ENCODE data around the gene TCF21. TPM values are rescaled to one million over a fixed set of nuclear protein-coding genes. Genes with fewer than 3 reads are reported as not detected.

TCF21 gene
- total and polyA plus RNA-seq, 10 of the 15 experiments (the other 5 are each of a cell fraction or from before 2014, with no cell fraction given) = 0.08 TPM; not detected in 9

DNA sequence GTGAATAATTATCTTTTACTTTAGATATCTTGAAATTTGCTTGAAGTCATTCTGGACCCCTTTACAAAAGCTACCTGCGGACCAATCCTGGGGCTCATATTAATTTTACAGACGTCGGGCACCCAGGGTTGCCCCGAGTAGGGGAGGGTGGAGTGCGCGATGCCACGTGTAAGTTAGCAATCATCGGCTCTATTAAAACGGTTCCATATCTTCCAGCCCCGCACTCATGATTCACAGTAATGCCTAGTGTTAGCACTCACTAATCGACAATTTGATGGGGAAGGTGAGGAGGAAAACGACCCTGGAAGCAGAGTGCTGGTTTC is 34.9 kb upstream of the TCF21 start:
- ATAC-seq (no peak), DNase-seq (ENCODE audit: low read depth, low spot score) (no peak), FAIRE-seq (no peak)
- Histone ChIP-seq H3K27me3 (replicated peaks in 1 of 2; ENCODE audit: control insufficient read depth in 2 of 2, insufficient read depth in 2 of 2, low read length in 1 of 2) (peaks cover 6 to 11% of the 10 kb centered on the region in 2 experiments), H3K79me2 (ENCODE audit: control insufficient read depth, insufficient read depth, low read length) (no peaks in the 10 kb centered on the region), H3K9me3 (replicated peaks; ENCODE audit: control insufficient read depth, insufficient read depth, low read length) (no peaks in the 10 kb centered on the region), H3K27ac (ENCODE audit: control insufficient read depth, insufficient read depth) (no peak overlapping the region), H3K9ac (ENCODE audit: control insufficient read depth, insufficient read depth, low read length) (no peak overlapping the region), H3K36me3 (ENCODE audit: control insufficient read depth in 2 of 2, insufficient read depth in 2 of 2, low read length in 1 of 2) (no peaks in the 10 kb centered on the region), H3K4me1 (ENCODE audit: control insufficient read depth, insufficient read depth, low read length) (no peaks in the 10 kb centered on the region), H3K4me3 (no peak overlapping the region), H4K20me1 (ENCODE audit: control insufficient read depth, insufficient read depth) (no peaks in the 10 kb centered on the region), H3K4me2 (ENCODE audit: control insufficient read depth, insufficient read depth) (no peak overlapping the region), H2AFZ (ENCODE audit: control insufficient read depth, low read depth, low read length) (no peak overlapping the region)
- no TSS peak for BruUV-seq (replicated peaks)
- ChIA-PET POLR2A (no interaction called here), RAD21 (ENCODE audit: unreplicated experiment) (no interaction called here), CTCF (no interaction called here), SMC1A (ENCODE audit: uncharacterized antibody, unreplicated experiment) (no interaction called here)
- in situ Hi-C loops (cut with MboI) = no loop called here
- whole genome bisulfite sequencing (ENCODE audit: insufficient coverage, insufficient replicate concordance, low lambda C conversion rate, missing lambda C conversion rate) = 35% methylated on average over 12 of the region's 12 CpGs
- TF ChIP-seq TCF12 (IDR thresholded peaks at IDR 0.05; ENCODE audit: low read depth, low read length) = no peak
- TF ChIP-seq EGR1 (IDR thresholded peaks at IDR 0.05; ENCODE audit: borderline replicate concordance in 1 of 2, low read depth in 2 of 2, low read length in 2 of 2) = no peak
- no peak for TF ChIP-seq RFX5 (IDR thresholded peaks at IDR 0.05; ENCODE audit: low read depth, low read length)
- TF ChIP-seq SIX5 (IDR thresholded peaks at IDR 0.05; ENCODE audit: low read depth, low read length, severe bottlenecking) = no peak
- TF ChIP-seq, protein P1, sequence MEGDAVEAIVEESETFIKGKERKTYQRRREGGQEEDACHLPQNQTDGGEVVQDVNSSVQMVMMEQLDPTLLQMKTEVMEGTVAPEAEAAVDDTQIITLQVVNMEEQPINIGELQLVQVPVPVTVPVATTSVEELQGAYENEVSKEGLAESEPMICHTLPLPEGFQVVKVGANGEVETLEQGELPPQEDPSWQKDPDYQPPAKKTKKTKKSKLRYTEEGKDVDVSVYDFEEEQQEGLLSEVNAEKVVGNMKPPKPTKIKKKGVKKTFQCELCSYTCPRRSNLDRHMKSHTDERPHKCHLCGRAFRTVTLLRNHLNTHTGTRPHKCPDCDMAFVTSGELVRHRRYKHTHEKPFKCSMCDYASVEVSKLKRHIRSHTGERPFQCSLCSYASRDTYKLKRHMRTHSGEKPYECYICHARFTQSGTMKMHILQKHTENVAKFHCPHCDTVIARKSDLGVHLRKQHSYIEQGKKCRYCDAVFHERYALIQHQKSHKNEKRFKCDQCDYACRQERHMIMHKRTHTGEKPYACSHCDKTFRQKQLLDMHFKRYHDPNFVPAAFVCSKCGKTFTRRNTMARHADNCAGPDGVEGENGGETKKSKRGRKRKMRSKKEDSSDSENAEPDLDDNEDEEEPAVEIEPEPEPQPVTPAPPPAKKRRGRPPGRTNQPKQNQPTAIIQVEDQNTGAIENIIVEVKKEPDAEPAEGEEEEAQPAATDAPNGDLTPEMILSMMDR (IDR thresholded peaks at IDR 0.05 in 2 of 3, conservative IDR thresholded peaks at IDR 0.05 in 1 of 3; ENCODE audit: control insufficient read depth in 2 of 3, extremely low read depth in 1 of 3, insufficient read depth in 1 of 3, low read depth in 3 of 3, low read length in 3 of 3) = no peak
- intact Hi-C loops (cut with micrococcal nuclease; ENCODE audit: unreplicated experiment) = no loop called here

Measured in GM12878 (cell line).